Measurements from ENCODE around the gene CDH4.

Gene CDH4

DNA sequence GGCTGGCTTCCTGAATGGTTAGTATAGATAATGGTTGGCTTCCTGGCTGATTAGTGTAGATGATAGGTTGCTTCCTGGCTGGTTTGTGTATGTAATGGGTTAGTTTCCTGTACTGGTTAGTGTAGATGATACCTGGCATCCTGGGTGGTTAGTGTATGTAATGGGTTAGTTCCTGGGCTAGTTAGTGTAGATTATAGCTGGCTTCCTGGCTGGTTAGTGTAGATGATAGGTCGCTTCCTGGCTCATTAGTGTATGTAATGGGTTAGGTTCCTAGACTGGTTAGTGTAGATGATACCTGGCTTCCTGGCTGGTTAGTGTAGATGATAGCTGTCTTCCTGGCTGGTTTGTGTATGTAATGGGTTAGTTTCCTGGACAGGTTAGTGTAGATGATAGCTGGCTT lies 613.3 kb downstream of the CDH4 start:
- DNase-seq (ENCODE audit: low read depth, low spot score) = no peak
- no peak overlapping the region for H3K27ac ChIP-seq

GRCh38 chr20:61866165-61866564 lies 614.1 kb downstream of the CDH4 start:
- H3K27ac ChIP-seq = no peak overlapping the region
- no peak for DNase-seq (ENCODE audit: low read depth, low spot score)

- no peak for DNase-seq (ENCODE audit: low read depth, low spot score)
- H3K27ac ChIP-seq = no peak overlapping the region
These were observed 615.9 kb downstream of the CDH4 start for GRCh38 chr20:61868006-61868405.

GRCh38 chr20:61868466-61869090 lies 616.5 kb downstream of the CDH4 start:
- DNase-seq (ENCODE audit: low read depth, low spot score) = no peak

DNA sequence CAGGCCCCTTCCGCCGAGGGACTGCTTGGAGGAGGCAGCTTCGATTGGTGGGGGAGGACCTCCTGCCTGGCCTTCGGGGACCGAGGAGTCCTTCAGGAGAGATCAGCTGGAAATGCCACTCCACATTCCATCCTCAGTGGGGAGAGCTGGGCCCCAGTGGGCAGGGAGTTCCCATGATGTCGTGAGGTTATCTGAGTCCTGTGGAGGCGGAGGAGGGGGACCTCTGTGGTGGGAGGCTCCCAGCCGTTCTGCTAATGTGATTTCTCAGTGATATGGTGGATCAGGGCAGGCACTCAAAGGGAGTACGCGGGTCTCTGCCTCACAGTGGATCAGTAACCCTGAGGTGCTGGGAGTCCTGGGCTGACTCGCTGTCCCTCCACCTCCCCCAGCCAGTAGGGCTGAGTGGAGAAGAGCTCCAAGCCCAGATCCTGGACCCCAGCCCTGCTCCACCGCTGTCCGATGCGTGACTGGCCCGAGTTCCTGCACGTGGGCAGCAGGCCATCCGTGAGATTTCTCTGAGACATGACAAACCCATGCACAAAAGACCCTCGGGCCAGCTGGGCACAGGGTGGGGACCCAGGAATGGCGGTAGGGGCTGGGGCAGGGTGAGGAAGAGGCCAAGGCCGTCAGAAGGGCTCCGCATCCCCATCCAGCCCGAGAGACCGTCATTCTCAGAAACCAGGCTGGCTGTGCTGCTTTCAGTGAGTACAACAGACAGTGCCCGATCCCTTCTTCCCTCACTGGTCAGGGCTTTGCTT lies 617.9 kb downstream of the CDH4 start:
- no peak for DNase-seq (ENCODE audit: low read depth, low spot score)
- H3K27ac ChIP-seq = no peak overlapping the region

More at GRCh38 chr20:61868466-61869090, 616.5 kb downstream of the CDH4 start:
- H3K27ac ChIP-seq = no peak overlapping the region

DNA sequence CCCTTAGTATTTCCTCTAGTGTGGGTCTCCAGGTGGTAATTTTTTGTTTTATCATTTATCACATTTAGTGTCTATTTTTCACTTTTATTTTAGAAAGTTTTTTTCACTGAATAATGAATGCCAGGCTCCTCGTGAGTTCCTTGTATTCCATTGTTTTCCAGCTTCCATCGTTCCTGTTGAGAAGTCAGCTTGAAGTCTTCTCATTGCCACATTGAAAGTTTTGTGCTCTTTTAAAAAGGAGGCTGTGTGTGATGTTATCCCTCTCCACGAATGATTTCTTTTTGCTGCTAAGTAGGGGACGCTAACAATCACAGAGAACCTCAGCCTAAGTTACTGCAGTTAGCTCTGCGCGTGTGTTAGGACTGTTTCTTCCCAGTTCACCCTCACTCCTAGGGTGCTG lies 619.1 kb downstream of the CDH4 start:
- no peak for DNase-seq (ENCODE audit: low read depth, low spot score)
- no peak overlapping the region for H3K27ac ChIP-seq

- H3K27ac ChIP-seq = no peak overlapping the region
- no peak for DNase-seq (ENCODE audit: low read depth, low spot score)
These were observed 619.9 kb downstream of the CDH4 start for GRCh38 chr20:61871913-61872312.

DNA sequence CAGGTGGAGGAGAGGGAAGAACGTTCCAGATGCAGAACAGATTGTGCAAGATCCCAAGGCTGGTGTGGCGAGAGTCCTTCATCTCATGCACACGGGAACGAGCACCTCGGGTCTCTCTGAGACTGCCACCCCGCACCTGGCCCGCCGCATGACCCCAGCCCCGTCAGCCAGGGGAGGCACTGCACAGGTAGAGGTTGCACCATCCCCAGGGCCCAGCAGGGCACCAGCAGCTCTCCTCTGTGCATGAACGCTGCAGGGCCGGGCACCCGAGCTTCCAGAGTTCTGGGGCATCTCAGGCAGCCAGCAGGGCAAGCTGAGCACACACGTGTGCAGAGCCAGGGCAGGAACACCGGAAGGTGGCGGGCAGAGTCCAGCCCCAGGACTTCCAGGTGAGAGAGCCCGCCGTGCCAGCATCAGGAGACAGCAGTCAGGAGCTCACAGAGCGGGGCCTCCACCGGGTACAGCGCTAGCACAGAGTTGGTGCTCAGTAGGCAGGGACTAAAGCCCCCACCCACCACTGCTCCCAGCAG lies 620.4 kb downstream of the CDH4 start:
- no peak for DNase-seq (ENCODE audit: low read depth, low spot score)
- H3K27ac ChIP-seq = no peak overlapping the region

- no peak overlapping the region for H3K27ac ChIP-seq
- no peak for DNase-seq (ENCODE audit: low read depth, low spot score)
These were observed 621.8 kb downstream of the CDH4 start for GRCh38 chr20:61873651-61874420.

- no peak overlapping the region for H3K27ac ChIP-seq
- DNase-seq (ENCODE audit: low read depth, low spot score) = peak; percentile 34
These were observed 622.5 kb downstream of the CDH4 start for GRCh38 chr20:61874421-61875068.

- DNase-seq (ENCODE audit: low read depth, low spot score) = no peak
- no peak overlapping the region for H3K27ac ChIP-seq
These were observed 623.3 kb downstream of the CDH4 start for GRCh38 chr20:61875221-61875885.

DNA sequence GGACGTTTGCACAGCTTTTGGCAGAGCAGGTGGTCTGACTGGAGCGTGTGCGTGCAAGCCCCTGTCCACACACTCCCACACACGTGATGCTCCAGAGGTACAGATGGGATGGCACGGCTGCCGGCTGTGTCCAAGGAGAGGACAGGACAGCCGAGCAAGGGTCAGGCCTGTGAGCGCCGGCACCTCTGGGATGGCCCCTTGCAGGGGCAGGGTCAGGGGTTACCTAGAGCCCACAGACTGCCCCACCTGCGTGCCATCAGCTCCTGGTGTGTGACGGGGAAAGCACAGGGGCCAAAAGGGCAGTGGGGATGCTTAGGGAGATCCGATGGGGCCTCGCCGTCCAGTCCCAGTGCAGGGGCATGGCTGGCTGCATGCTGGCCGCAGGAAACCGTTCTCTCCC lies 623.9 kb downstream of the CDH4 start:
- no peak overlapping the region for H3K27ac ChIP-seq
- no peak for DNase-seq (ENCODE audit: low read depth, low spot score)

DNA sequence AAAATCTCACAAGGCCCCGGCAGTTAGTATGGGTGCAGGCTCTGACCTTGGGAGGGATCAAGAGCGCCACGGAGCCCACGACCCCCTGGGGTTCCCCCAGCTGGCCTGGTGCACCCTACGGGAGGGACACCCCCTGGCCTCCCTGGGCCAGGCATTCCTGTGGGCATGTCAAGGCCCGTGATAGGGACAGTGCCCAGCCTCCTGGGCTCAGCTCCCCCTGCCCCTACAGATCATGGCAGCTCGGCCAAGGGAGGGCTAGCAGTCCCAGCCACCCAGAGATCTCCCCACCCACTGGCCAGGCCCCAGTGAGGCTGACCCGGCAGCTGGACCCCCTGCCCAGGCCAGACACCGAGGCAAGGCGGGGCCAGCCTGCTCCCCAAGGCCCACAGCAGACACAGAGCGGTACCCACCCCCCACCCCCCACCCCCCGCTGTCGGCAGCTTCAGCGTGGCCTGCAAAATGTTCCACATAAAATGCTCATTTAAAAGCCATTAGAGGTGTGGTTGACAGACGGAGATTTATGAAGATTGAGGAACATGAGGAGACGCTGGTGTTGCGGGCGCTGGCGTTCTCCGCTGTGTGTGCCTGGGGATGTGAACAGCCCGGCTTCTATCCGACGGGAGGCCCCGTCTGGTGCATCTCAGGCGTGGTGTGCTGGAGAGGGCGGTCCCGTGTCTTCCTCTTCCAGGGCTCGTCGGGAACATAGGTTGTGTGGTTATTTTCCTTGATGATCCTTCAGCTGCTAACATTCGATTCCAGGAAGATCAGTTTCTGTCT lies 625.1 kb downstream of the CDH4 start:
- DNase-seq (ENCODE audit: low read depth, low spot score) = no peak
- no peak overlapping the region for H3K27ac ChIP-seq

DNA sequence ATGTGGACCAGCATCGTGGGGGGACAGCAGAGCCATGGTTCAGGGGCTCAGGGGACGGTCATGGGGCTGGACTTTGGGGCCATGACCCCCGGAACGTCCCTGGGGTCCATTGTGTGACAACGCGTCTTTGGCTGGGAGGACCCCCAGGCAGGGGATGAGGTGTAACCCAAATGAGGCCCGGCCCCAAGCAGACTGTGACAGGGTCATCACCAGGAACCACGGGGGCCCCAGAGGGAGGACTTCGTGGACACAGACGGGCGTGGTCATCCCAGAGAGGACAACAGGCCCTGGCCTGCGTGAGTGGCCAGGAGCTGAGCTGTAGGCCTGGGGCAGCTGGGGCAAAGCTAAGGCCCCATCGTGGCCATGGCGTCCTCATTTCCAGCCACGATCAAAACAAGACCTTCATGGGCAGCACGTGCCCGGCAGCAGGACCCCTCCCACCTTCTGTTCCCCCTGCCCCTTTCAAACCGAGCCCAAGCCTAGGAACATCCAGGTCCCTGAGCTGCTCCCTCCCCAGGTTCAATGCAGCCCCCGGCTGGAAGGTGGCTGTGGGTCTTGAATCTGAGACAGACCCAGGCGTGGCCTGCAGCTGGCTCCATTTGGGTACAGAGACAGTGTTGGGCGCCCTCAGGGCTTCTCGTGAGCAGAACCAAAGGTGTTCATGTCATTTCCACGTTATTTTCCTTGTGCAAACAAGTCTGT lies 625.9 kb downstream of the CDH4 start:
- H3K27ac ChIP-seq = no peak overlapping the region

DNA sequence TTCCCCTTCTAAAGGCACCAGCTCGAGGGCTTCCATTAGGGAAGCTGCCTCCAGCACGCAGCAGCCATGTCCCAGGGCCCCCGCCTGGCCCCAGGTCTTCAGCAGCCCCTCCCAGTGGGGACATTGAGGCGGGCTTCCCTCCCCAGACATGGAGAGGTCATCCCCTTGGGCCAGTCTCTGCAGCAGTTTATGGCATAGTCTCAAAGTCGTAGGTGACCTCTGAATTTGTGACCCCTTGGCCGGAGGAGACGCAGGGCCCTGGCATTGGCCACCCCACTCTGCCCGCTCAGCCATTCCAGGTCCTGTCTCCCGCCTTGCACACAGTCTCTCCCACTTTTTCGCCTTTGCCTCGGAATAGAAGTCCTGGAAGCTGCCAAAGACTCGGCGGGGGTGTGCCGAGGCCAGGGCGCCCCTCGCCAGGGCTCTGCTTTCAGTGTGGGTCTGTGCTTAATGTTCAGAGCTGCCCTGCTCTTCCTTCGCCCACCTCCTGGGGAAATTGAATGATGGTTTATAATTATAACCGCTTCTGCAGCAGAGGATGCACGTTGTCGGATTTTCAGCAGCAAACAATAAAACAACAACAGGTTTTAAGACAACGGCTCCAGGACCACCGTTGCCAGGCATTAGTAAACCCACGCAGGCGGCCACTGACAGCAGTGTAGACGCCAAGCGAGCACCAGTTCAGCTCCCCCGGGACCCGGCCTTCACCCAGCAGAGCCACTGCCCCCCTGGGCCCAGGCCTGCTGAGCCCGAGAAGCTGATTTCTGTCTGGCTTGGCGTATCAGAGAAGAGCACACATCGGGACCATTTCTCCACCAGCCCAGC lies 626.6 kb downstream of the CDH4 start:
- DNase-seq (ENCODE audit: low read depth, low spot score) = no peak
- no peak overlapping the region for H3K27ac ChIP-seq

More for the DNA sequence above, 625.9 kb downstream of the CDH4 start:
- no peak for DNase-seq (ENCODE audit: low read depth, low spot score)

DNA sequence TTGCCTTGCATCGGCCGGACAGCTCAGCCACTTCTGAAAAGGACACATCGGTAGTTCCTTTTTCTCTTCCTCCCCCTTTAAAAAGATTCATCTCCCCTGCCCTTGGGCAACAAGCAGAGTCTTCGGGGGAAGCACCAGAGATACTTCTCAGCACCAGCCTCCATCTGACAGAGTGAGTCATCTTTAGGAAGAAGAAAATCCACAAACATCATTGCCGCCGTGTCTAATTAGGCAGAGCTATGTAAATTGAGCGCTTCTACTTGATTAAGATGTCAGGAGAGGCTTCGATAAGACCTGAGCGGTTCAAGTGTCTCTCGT lies 627.2 kb downstream of the CDH4 start:
- no peak overlapping the region for H3K27ac ChIP-seq
- no peak for DNase-seq (ENCODE audit: low read depth, low spot score)

- DNase-seq (ENCODE audit: low read depth, low spot score) = no peak
- no peak overlapping the region for H3K27ac ChIP-seq
These were observed 627.6 kb downstream of the CDH4 start for GRCh38 chr20:61879694-61880093.

GRCh38 chr20:61880706-61881105 lies 628.6 kb downstream of the CDH4 start:
- H3K27ac ChIP-seq = no peak overlapping the region
- DNase-seq (ENCODE audit: low read depth, low spot score) = no peak
